Upper lobe of right lung (tissue), 1 donor: ENCODE measurements around the gene ARFGAP2. TPM values are rescaled to one million over a fixed set of nuclear protein-coding genes. Genes with fewer than 3 reads are reported as not detected.

ENCODE experiments used
- ATAC-seq: fragments of 200-7000 bp; cut with Tn5 transposase; one replicate; pipeline ENCODE4 v1.9.1; 2020; ENCODE audit warnings: mild to moderate bottlenecking, moderate library complexity
- DNase-seq: peaks from one replicate; pipeline ENCODE4 v3.0.0-alpha.2; 2020
- H3K27ac ChIP-seq: fragments of 200-600 bp; one replicate; pipeline ENCODE4 v1.8.0; 2022
- H3K27me3 ChIP-seq: fragments of 200-600 bp; one replicate; pipeline ENCODE4 v1.8.0; 2022; ENCODE audit warnings: mild to moderate bottlenecking
- H3K36me3 ChIP-seq: fragments of 200-600 bp; one replicate; pipeline ENCODE4 v1.8.0; 2022
- H3K4me1 ChIP-seq: fragments of 200-600 bp; one replicate; pipeline ENCODE4 v1.8.0; 2022
- H3K4me3 ChIP-seq: fragments of 200-600 bp; one replicate; pipeline ENCODE4 v1.8.0; 2022; ENCODE audit warnings: mild to moderate bottlenecking
- H3K9me3 ChIP-seq: fragments of 200-600 bp; one replicate; pipeline ENCODE4 v1.8.0; 2022
- CTCF ChIP-seq: fragments of 200-600 bp; IDR thresholded peaks from one replicate; pipeline ENCODE4 v1.8.0; 2022; ENCODE audit warnings: antibody characterized with exemption
- intact Hi-C: fragments of 100-400 bp; cut with DNase I; formaldehyde crosslinking; loops from one replicate; pipeline ENCODE4 v1.11.0; 2022
- total RNA-seq: library from RNA; stranded (reverse); fragmentation: NEBNext Ultra II Directional; extraction: Animal tissue kit (Norgen Biotek cat#: 25700); gene quantifications from one replicate; pipeline ENCODE4 v1.2.1, GENCODE V29; 2021
- donor health status: DM: no; HTN: yes; CAD: no; lungs with severe emphysema.

ARFGAP2 gene
- total RNA-seq, 1 donor from 2014 or later = 92.9 TPM

GRCh38 chr11:47188259-47188658 lies 11.6 kb upstream of the ARFGAP2 start:
- H3K4me3 ChIP-seq = no peak overlapping the region
- ATAC-seq = no peak
- H3K36me3 ChIP-seq = no peaks in the 10 kb centered on the region
- H3K27me3 ChIP-seq = no peaks in the 10 kb centered on the region
- H3K27ac ChIP-seq = peak overlapping the region; percentile 78
- intact Hi-C loops = loop anchor here (10.0 kb wide), 1 partner anchor 167 kb away; the partner anchor contains the start of gene MYBPC3
- H3K9me3 ChIP-seq = no peaks in the 10 kb centered on the region
- DNase-seq = no peak
- H3K4me1 ChIP-seq = peaks cover 37% of the 10 kb centered on the region
- no peak for TF ChIP-seq CTCF

- intact Hi-C loops = loop anchor here (10.0 kb wide), 1 partner anchor 167 kb away; the partner anchor contains the start of gene MYBPC3
- H3K27ac ChIP-seq = peak overlapping the region; percentile 78
- H3K36me3 ChIP-seq = no peaks in the 10 kb centered on the region
- no peaks in the 10 kb centered on the region for H3K27me3 ChIP-seq
- H3K4me1 ChIP-seq = peaks cover 37% of the 10 kb centered on the region
- no peaks in the 10 kb centered on the region for H3K9me3 ChIP-seq
- ATAC-seq (no peak), DNase-seq (no peak)
- H3K4me3 ChIP-seq = peak overlapping the region; percentile 77
- no peak for TF ChIP-seq CTCF
Observed at GRCh38 chr11:47187723-47188122, 11.0 kb upstream of the ARFGAP2 start.

GRCh38 chr11:47186700-47187695 lies 10.3 kb upstream of the ARFGAP2 start:
- peak overlapping the region; percentile 77 for H3K4me3 ChIP-seq
- peak overlapping the region; percentile 78 for H3K27ac ChIP-seq
- intact Hi-C loops = loop anchor here (10.0 kb wide), 1 partner anchor 168 kb away; the partner anchor contains the start of gene MYBPC3
- H3K4me1 ChIP-seq = peaks cover 37% of the 10 kb centered on the region
- peak; percentile 30 for ATAC-seq
- H3K9me3 ChIP-seq = no peaks in the 10 kb centered on the region
- DNase-seq = peak; percentile 75
- H3K27me3 ChIP-seq = no peaks in the 10 kb centered on the region
- H3K36me3 ChIP-seq = no peaks in the 10 kb centered on the region
- TF ChIP-seq CTCF = no peak

- no peaks in the 10 kb centered on the region for H3K27me3 ChIP-seq
- H3K36me3 ChIP-seq = no peaks in the 10 kb centered on the region
- ATAC-seq (peak; percentile 76), DNase-seq (peak; percentile 83)
- no peak for TF ChIP-seq CTCF
- no peaks in the 10 kb centered on the region for H3K9me3 ChIP-seq
- peak within 1 kb of the TSS; percentile 77 for H3K4me3 ChIP-seq
- intact Hi-C loops = loop anchor here (10.0 kb wide), 1 partner anchor 169 kb away; the partner anchor contains the start of gene MYBPC3
- H3K27ac ChIP-seq = peak within 1 kb of the TSS; percentile 82
- peaks cover 37% of the 10 kb centered on the region for H3K4me1 ChIP-seq
Observed at GRCh38 chr11:47186076-47186699, 9.5 kb upstream of the ARFGAP2 start, which contains the start of gene PACSIN3. PACSIN3 (minus strand) TSS chr11:47186434; CDS start chr11:47182727, 3,707 bp downstream.

- peaks cover 37% of the 10 kb centered on the region for H3K4me1 ChIP-seq
- peak overlapping the region; percentile 82 for H3K27ac ChIP-seq
- no peaks in the 10 kb centered on the region for H3K27me3 ChIP-seq
- ATAC-seq = peak; percentile 68
- intact Hi-C loops = loop anchor here (10.0 kb wide), 1 partner anchor 169 kb away; the partner anchor contains the start of gene MYBPC3
- peak overlapping the region; percentile 77 for H3K4me3 ChIP-seq
- H3K9me3 ChIP-seq = no peaks in the 10 kb centered on the region
- peak; percentile 88 for DNase-seq
- H3K36me3 ChIP-seq = no peaks in the 10 kb centered on the region
- TF ChIP-seq CTCF = no peak
Observed at GRCh38 chr11:47185305-47186075, 8.8 kb upstream of the ARFGAP2 start.
